ENCODE data around the gene RHBDD2.
"Not testable (repeated sequence)": the region's sequence is repeated elsewhere in the genome, so short reads cannot be mapped to it uniquely, and the experiment has no call there.

Gene RHBDD2

DNA sequence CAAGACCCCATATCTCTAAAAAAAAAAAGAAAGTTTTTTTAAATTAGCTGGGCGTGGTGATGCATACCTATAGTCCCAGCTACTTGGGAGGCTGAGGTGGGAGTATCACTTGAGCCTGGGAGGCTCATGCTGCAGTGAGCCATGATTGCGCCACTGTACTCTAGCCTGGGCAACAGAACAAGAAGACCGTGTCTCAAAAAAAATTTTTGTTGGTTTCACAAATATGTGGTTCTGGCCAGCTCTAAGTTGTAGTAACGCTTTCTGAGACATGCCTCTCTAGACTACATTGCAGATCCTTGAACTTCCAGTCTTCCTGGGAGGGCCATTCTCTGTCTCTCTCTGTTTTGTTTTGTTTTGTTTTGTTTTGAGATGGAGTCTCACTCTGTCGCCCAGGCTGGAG is 24.6 kb upstream of the RHBDD2 start:
- Mint-ChIP-seq H3K4me3 (no peak overlapping the region), H3K4me1 (no peaks in the 10 kb centered on the region), H3K9me3 (peaks cover 3% of the 10 kb centered on the region), H3K27me3 (peaks cover 14% of the 10 kb centered on the region), H3K36me3 (no peaks in the 10 kb centered on the region), H3K27ac (no peak overlapping the region)
- no peak for ATAC-seq

DNA sequence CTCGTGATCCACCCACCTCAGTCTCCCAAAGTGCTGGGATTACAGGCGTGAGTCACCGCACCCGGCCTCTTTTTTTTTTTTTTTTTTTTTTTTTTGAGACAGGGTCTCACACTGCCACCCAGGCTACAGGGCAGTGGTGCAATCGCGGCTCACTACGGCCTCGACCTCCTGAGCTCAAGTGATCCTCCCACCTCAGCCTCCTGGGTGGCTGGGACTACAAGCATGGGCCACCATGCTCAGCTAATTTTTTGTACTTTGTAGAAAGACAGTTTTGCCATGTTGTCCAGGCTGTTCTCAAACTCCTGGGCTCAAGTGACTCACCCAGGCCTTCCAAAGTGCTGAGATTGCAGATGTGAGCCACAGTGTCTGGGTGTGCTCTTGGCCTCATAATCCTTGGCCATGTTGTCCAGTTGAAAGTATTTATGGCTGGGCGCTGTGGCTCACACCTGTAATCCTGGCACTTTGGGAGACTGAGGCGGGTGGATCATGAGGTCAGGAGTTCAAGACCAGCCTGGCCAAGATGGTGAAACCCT is 24.0 kb upstream of the RHBDD2 start:
- ATAC-seq, H3K36me3 Mint-ChIP-seq, H3K4me1 Mint-ChIP-seq, H3K27ac Mint-ChIP-seq, H3K9me3 Mint-ChIP-seq, H3K4me3 Mint-ChIP-seq: not testable (repeated sequence)
- peaks cover 16% of the 10 kb centered on the region for H3K27me3 Mint-ChIP-seq

GRCh38 chr7:75856536-75856935 is 22.3 kb upstream of the RHBDD2 start:
- peaks cover 3% of the 10 kb centered on the region for H3K9me3 Mint-ChIP-seq
- H3K27ac Mint-ChIP-seq, result no peak overlapping the region
- H3K36me3 Mint-ChIP-seq, result no peaks in the 10 kb centered on the region
- peak; percentile 64 for ATAC-seq
- H3K4me1 Mint-ChIP-seq, result no peaks in the 10 kb centered on the region
- H3K27me3 Mint-ChIP-seq, result peaks cover 21% of the 10 kb centered on the region
- H3K4me3 Mint-ChIP-seq, result no peak overlapping the region

GRCh38 chr7:75858410-75858809 is 20.4 kb upstream of the RHBDD2 start:
- H3K4me1 Mint-ChIP-seq, result no peaks in the 10 kb centered on the region
- no peaks in the 10 kb centered on the region for H3K36me3 Mint-ChIP-seq
- H3K27me3 Mint-ChIP-seq, result peaks cover 32% of the 10 kb centered on the region
- H3K9me3 Mint-ChIP-seq, result peaks cover 5% of the 10 kb centered on the region
- no peak overlapping the region for H3K4me3 Mint-ChIP-seq
- H3K27ac Mint-ChIP-seq, result no peak overlapping the region
- ATAC-seq, result no peak

- peaks cover 6% of the 10 kb centered on the region for H3K9me3 Mint-ChIP-seq
- no peak overlapping the region for H3K4me3 Mint-ChIP-seq
- H3K36me3 Mint-ChIP-seq, result no peaks in the 10 kb centered on the region
- H3K27ac Mint-ChIP-seq, result no peak overlapping the region
- H3K27me3 Mint-ChIP-seq, result peaks cover 57% of the 10 kb centered on the region
- ATAC-seq, result no peak
- no peaks in the 10 kb centered on the region for H3K4me1 Mint-ChIP-seq
Observed at GRCh38 chr7:75861636-75862035, 17.2 kb upstream of the RHBDD2 start.

DNA sequence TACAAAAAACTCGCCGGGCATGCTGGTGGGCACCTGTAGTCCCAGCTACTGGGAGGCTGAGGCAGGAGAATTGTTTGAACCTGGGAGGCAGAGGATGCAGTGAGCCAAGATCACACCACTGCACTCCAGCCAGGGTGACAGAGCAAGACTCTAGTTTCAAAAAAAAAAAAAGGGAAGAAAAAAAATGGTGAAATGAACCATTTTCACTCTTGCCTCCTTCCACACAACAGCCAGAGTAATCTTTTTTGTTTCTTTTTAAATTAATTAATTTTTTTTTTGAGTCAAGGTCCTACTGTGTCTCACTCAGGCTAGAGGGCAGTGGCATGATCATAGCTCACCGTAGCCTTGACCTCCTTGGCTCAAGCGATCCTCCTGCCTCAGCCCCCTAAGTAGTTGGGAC is 14.6 kb upstream of the RHBDD2 start:
- H3K9me3 Mint-ChIP-seq, H3K27ac Mint-ChIP-seq, H3K4me1 Mint-ChIP-seq, H3K4me3 Mint-ChIP-seq, ATAC-seq, H3K36me3 Mint-ChIP-seq: not testable (repeated sequence)
- H3K27me3 Mint-ChIP-seq, result peaks cover 52% of the 10 kb centered on the region

GRCh38 chr7:75866114-75866488 is 12.7 kb upstream of the RHBDD2 start:
- Mint-ChIP-seq H3K36me3 (no peaks in the 10 kb centered on the region), H3K27ac (no peak overlapping the region), H3K9me3 (peaks cover 3% of the 10 kb centered on the region), H3K27me3 (peaks cover 49% of the 10 kb centered on the region), H3K4me1 (no peaks in the 10 kb centered on the region), H3K4me3 (no peak overlapping the region)
- no peak for ATAC-seq

DNA sequence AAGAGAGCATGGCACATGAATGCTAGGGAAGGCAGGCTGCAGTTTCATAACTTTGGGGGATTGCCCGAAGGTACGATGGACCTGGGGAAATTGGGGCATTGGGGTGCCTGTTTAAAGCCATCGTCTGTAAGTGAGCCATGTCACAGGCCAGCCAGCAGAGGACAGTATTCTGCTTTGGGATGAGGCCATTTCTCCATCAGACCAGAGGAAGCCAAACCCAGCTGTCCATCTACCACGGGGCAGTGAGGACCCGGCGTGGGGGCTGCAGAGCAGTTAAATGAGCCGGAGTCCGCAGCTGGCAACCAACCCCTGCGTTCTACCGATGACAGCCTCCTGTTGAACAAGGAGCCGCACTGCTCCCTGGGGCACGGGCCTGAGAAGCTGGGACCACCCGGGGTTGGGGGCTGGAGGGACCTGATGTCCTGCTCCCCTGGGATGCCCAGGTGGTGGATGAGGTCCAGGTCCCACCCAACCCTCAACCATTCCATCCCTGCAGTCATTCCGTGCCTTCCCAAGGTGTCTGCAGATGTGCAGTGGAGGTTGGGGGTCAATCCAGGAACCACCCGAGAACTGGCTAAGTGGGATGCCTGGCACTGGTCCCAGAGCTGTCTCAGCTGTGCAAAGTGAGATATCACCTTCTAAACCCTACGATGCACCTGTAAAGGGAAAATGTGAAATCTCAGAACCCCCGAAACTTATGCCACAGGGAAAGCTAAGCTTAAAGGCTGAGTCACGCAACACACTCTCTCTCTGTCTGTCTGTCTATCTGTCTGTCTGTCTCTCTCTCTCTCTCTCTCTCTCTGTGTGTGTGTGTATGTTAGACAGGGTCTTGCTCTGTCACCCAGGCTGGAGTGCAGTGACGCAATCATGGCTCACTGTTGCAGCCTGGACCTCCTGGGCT is 12.1 kb upstream of the RHBDD2 start:
- Mint-ChIP-seq H3K27me3 (peaks cover 43% of the 10 kb centered on the region), H3K4me3 (no peak overlapping the region), H3K27ac (no peak overlapping the region), H3K9me3 (peaks cover 3% of the 10 kb centered on the region), H3K36me3 (no peaks in the 10 kb centered on the region), H3K4me1 (no peaks in the 10 kb centered on the region)
- peak; percentile 54 for ATAC-seq

GRCh38 chr7:75867390-75867717 is 11.5 kb upstream of the RHBDD2 start:
- Mint-ChIP-seq H3K27me3 (peaks cover 39% of the 10 kb centered on the region), H3K4me3 (no peak overlapping the region), H3K27ac (no peak overlapping the region), H3K9me3 (peaks cover 3% of the 10 kb centered on the region), H3K36me3 (no peaks in the 10 kb centered on the region), H3K4me1 (no peaks in the 10 kb centered on the region)
- ATAC-seq, result no peak

DNA sequence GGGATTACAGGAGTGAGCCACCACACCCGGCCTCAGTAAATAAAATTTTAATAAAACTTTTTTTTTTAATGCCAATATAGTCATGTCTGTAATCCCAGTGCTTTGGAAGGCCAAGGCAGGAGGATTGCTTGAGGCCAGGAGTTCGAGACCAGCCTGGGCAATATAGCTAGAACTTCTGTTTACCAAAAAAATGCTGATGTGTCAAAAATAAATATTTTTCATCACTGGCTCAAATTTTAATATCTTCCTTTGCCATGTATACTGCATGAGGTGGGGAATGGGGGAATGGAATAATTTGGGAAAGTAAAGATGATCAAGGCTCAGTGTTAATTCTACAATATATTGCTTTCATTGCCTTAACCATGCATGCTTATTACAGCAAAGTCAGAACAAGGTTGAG is 10.7 kb upstream of the RHBDD2 start:
- peaks cover 3% of the 10 kb centered on the region for H3K9me3 Mint-ChIP-seq
- no peaks in the 10 kb centered on the region for H3K4me1 Mint-ChIP-seq
- no peak overlapping the region for H3K4me3 Mint-ChIP-seq
- no peaks in the 10 kb centered on the region for H3K36me3 Mint-ChIP-seq
- H3K27ac Mint-ChIP-seq, result no peak overlapping the region
- H3K27me3 Mint-ChIP-seq, result peaks cover 37% of the 10 kb centered on the region
- ATAC-seq, result no peak

- no peaks in the 10 kb centered on the region for H3K9me3 Mint-ChIP-seq
- peaks cover 24% of the 10 kb centered on the region for H3K27me3 Mint-ChIP-seq
- no peaks in the 10 kb centered on the region for H3K4me1 Mint-ChIP-seq
- no peak overlapping the region for H3K4me3 Mint-ChIP-seq
- H3K36me3 Mint-ChIP-seq, result no peaks in the 10 kb centered on the region
- no peak overlapping the region for H3K27ac Mint-ChIP-seq
- ATAC-seq, result no peak
Observed at GRCh38 chr7:75869776-75870379, 9.0 kb upstream of the RHBDD2 start.

DNA sequence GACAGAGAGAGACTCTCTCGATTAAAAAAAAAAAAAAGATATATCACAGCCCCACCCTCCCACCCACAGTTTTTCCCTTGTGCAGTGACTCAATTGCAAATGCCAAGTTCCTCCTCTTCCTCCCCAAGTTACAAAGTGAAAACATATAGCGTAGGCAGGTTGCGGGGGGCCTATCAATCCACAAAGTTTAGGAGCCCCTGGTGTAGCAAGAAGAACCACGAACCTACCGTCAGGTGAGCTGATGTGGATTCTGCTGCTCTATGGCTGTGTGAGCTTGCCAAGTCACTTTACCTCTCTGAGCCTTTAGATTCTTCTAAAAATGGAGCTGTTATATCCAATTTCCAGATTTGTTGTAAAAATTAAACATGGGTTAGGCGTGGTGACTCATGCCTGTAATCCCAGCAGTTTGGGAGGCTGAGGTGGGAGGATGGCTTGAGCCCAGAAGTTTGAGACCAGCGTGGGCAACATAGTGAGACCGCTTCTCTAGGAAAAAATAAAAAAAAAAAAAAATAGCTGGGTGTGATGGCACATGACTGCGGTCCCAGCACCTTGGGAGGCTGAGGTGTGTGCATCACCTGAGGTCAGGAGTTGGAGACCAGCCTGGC is 8.2 kb upstream of the RHBDD2 start:
- Mint-ChIP-seq H3K9me3 (no peaks in the 10 kb centered on the region), H3K27me3 (peaks cover 18% of the 10 kb centered on the region), H3K4me1 (no peaks in the 10 kb centered on the region), H3K4me3 (no peak overlapping the region), H3K36me3 (no peaks in the 10 kb centered on the region), H3K27ac (no peak overlapping the region)
- ATAC-seq, result no peak

GRCh38 chr7:75872073-75872782 is 6.6 kb upstream of the RHBDD2 start:
- ATAC-seq, result no peak
- Mint-ChIP-seq H3K9me3 (no peaks in the 10 kb centered on the region), H3K4me3 (no peak overlapping the region), H3K36me3 (no peaks in the 10 kb centered on the region), H3K27me3 (peaks cover 4% of the 10 kb centered on the region), H3K4me1 (no peaks in the 10 kb centered on the region), H3K27ac (no peak overlapping the region)

GRCh38 chr7:75874180-75874579 is 4.7 kb upstream of the RHBDD2 start:
- H3K36me3 Mint-ChIP-seq, ATAC-seq, H3K9me3 Mint-ChIP-seq, H3K4me3 Mint-ChIP-seq, H3K4me1 Mint-ChIP-seq, H3K27ac Mint-ChIP-seq, H3K27me3 Mint-ChIP-seq: not testable (repeated sequence)
